Activated CD8-positive, alpha-beta T cell treated with anti-CD3 and anti-CD28 coated beads for 36 hours (primary cell): ENCODE results near the gene RTBDN. TPM values are rescaled to one million over a fixed set of nuclear protein-coding genes. Genes with fewer than 3 reads are reported as not detected.
"Not testable (repeated sequence)": the region's sequence is repeated elsewhere in the genome, so short reads cannot be mapped to it uniquely, and the experiment has no call there.

Experiments
- ATAC-seq: fragments of 200-7000 bp; cut with Tn5 transposase; one replicate; pipeline ENCODE4 v1.10.0; 2021; ENCODE audit warnings: mild to moderate bottlenecking, moderate library complexity
- CTCF ChIA-PET: fragments of 350-600 bp; sonication (Branson Sonifier 250); formaldehyde crosslinking; loops from one replicate; lab custom pipeline; 2021; ENCODE audit warnings: antibody characterized with exemption; lab: Charles Lee
- POLR2A ChIA-PET: fragments of 350-600 bp; sonication (Branson Sonifier 250); formaldehyde crosslinking; loops from one replicate; lab custom pipeline; 2021; ENCODE audit warnings: antibody characterized with exemption; lab: Charles Lee
- DNase-seq: peaks from one replicate; pipeline ENCODE4 v3.0.0-alpha.2; 2020
- H3K27ac Mint-ChIP-seq: one replicate; pipeline ENCODE4 v1.8.0; 2021; ENCODE audit warnings: mild to moderate bottlenecking, mixed read lengths
- H3K27me3 Mint-ChIP-seq: one replicate; pipeline ENCODE4 v1.8.0; 2021; ENCODE audit warnings: mixed read lengths
- H3K36me3 Mint-ChIP-seq: one replicate; pipeline ENCODE4 v1.8.0; 2021; ENCODE audit warnings: low read depth, mixed read lengths
- H3K4me1 Mint-ChIP-seq: one replicate; pipeline ENCODE4 v1.8.0; 2021; ENCODE audit warnings: low read depth, mixed read lengths
- H3K4me3 Mint-ChIP-seq: one replicate; pipeline ENCODE4 v1.8.0; 2021; ENCODE audit warnings: mild to moderate bottlenecking, moderate library complexity, mixed read lengths
- H3K9me3 Mint-ChIP-seq: one replicate; pipeline ENCODE4 v1.8.0; 2021; ENCODE audit warnings: mixed read lengths
- CTCF ChIP-seq: fragments of 200-600 bp; IDR thresholded peaks from one replicate; pipeline ENCODE4 v1.8.0; 2022; ENCODE audit warnings: antibody characterized with exemption, mild to moderate bottlenecking
- intact Hi-C: fragments of 100-400 bp; cut with micrococcal nuclease; formaldehyde crosslinking; loops from one replicate; pipeline ENCODE4 v1.10.0; 2022
- total RNA-seq, 2 experiments: library from RNA; stranded (reverse); gene quantifications; one replicate each; pipeline ENCODE4 v1.2.3, GENCODE V29; 2021

Gene RTBDN
- total RNA-seq, 2 experiments from 2014 or later: not detected

- peak; percentile 77 for ATAC-seq
- no peaks in the 10 kb centered on the region for H3K36me3 Mint-ChIP-seq
- peaks cover 63% of the 10 kb centered on the region for H3K27me3 Mint-ChIP-seq
- DNase-seq: peak; percentile 76
- no peak for TF ChIP-seq CTCF
- H3K4me3 Mint-ChIP-seq: no peak overlapping the region
- no peak overlapping the region for H3K27ac Mint-ChIP-seq
- CTCF ChIA-PET: interaction anchor here (0.6 to 1.5 kb wide), 4 partner anchors 9 to 254 kb away, joined by 3 to 5 read pairs (median 4); no protein-coding TSS in a partner anchor
- peaks cover 14% of the 10 kb centered on the region for H3K4me1 Mint-ChIP-seq
- POLR2A ChIA-PET: interaction anchor here (0.6 kb wide), 1 partner anchor 205 kb away, joined by 4 read pairs; no protein-coding TSS in a partner anchor
- peaks cover 1% of the 10 kb centered on the region for H3K9me3 Mint-ChIP-seq
- intact Hi-C loops: no loop called here
These were observed 5.9 kb downstream of the RTBDN start for GRCh38 chr19:12828494-12828893.

GRCh38 chr19:12825254-12826131 lies 8.9 kb downstream of the RTBDN start:
- ATAC-seq (peak; percentile 27), DNase-seq (peak; percentile 45)
- Mint-ChIP-seq H3K4me1 (peaks cover 4% of the 10 kb centered on the region), H3K9me3 (no peaks in the 10 kb centered on the region), H3K27me3 (peaks cover 39% of the 10 kb centered on the region), H3K27ac (no peak overlapping the region), H3K4me3 (no peak overlapping the region), H3K36me3 (no peaks in the 10 kb centered on the region)
- POLR2A ChIA-PET: interaction anchor here (0.9 to 1.1 kb wide), 4 partner anchors 9 to 65 kb away, joined by 3 to 4 read pairs (median 4); partner anchors contain the start of genes GCDH, PRDX2, RTBDN and THSD8
- intact Hi-C loops: no loop called here
- CTCF ChIA-PET: interaction anchor here (0.6 to 3.3 kb wide), 12 partner anchors 9 to 236 kb away, joined by 3 to 35 read pairs (median 4); partner anchors contain the start of gene RTBDN
- peak; percentile 51 for TF ChIP-seq CTCF

- CTCF ChIA-PET: interaction anchor here (1.4 to 1.9 kb wide), 2 partner anchors 26 to 64 kb away, joined by 5 to 6 read pairs; no protein-coding TSS in a partner anchor
- H3K9me3 Mint-ChIP-seq: no peaks in the 10 kb centered on the region
- POLR2A ChIA-PET: no interaction called here
- no peak overlapping the region for H3K4me3 Mint-ChIP-seq
- no peaks in the 10 kb centered on the region for H3K4me1 Mint-ChIP-seq
- H3K27me3 Mint-ChIP-seq: peaks cover 16% of the 10 kb centered on the region
- TF ChIP-seq CTCF: no peak
- intact Hi-C loops: no loop called here
- DNase-seq (no peak), ATAC-seq (no peak)
- no peaks in the 10 kb centered on the region for H3K36me3 Mint-ChIP-seq
- no peak overlapping the region for H3K27ac Mint-ChIP-seq
These were observed 12.6 kb downstream of the RTBDN start for GRCh38 chr19:12821761-12822160.

GRCh38 chr19:12817810-12818209 lies 16.6 kb downstream of the RTBDN start:
- DNase-seq, H3K27ac Mint-ChIP-seq, H3K27me3 Mint-ChIP-seq, ATAC-seq, intact Hi-C loops, H3K9me3 Mint-ChIP-seq, POLR2A ChIA-PET, H3K4me3 Mint-ChIP-seq, H3K4me1 Mint-ChIP-seq: not testable (repeated sequence)
- peaks cover 12% of the 10 kb centered on the region for H3K36me3 Mint-ChIP-seq
- CTCF ChIA-PET: interaction anchor here (0.8 to 2.1 kb wide), 3 partner anchors 21 to 60 kb away, joined by 3 to 8 read pairs (median 5); no protein-coding TSS in a partner anchor

GRCh38 chr19:12817188-12817587 lies 17.2 kb downstream of the RTBDN start:
- H3K27me3 Mint-ChIP-seq, H3K4me1 Mint-ChIP-seq, POLR2A ChIA-PET, DNase-seq, ATAC-seq, H3K27ac Mint-ChIP-seq, intact Hi-C loops, H3K4me3 Mint-ChIP-seq, H3K9me3 Mint-ChIP-seq: not testable (repeated sequence)
- CTCF ChIA-PET: interaction anchor here (0.8 to 1.4 kb wide), 3 partner anchors 21 to 148 kb away, joined by 3 to 5 read pairs (median 4); no protein-coding TSS in a partner anchor
- H3K36me3 Mint-ChIP-seq: peaks cover 14% of the 10 kb centered on the region
